Limb (tissue), 2 donors: ENCODE data around the gene STYX.
"Not testable (repeated sequence)": the region's sequence is repeated elsewhere in the genome, so short reads cannot be mapped to it uniquely, and the experiment has no call there.

ENCODE experiments used
- DNase-seq, 2 donors: peaks; one replicate each; pipeline ENCODE4 v3.0.0-alpha.2; 2016; ENCODE audit errors: extremely low spot score in 2 of 2

STYX gene

GRCh38 chr14:52724360-52724644 lies 5.7 kb upstream of the STYX start:
- DNase-seq: no peak

GRCh38 chr14:52727509-52727908 lies 2.5 kb upstream of the STYX start:
- DNase-seq: not testable (repeated sequence)

GRCh38 chr14:52729035-52729434 lies 931 bp upstream of the STYX start:
- not testable (repeated sequence) for DNase-seq

- DNase-seq: no peak
Observed at GRCh38 chr14:52729585-52729924, 411 bp upstream of the STYX start.

GRCh38 chr14:52730709-52731111 lies 744 bp downstream of the STYX start:
- DNase-seq: peak in 1 of 2 donors; percentile 24

- DNase-seq: no peak
Observed at GRCh38 chr14:52733824-52734223, 3.9 kb downstream of the STYX start.

GRCh38 chr14:52735921-52736489 lies 6.0 kb downstream of the STYX start:
- no peak for DNase-seq

- DNase-seq: no peak
Observed at GRCh38 chr14:52738409-52738808, 8.4 kb downstream of the STYX start.

GRCh38 chr14:52740751-52741150 lies 10.8 kb downstream of the STYX start:
- no peak for DNase-seq

- no peak for DNase-seq
Observed at GRCh38 chr14:52741865-52742264, 11.9 kb downstream of the STYX start.

GRCh38 chr14:52748647-52749292 lies 18.8 kb downstream of the STYX start:
- no peak for DNase-seq

- DNase-seq: no peak
Observed at GRCh38 chr14:52755607-52756316, 25.8 kb downstream of the STYX start.

- DNase-seq: no peak
Observed at GRCh38 chr14:52759145-52759544, 29.2 kb downstream of the STYX start.

GRCh38 chr14:52762923-52763322 lies 33.0 kb downstream of the STYX start:
- not testable (repeated sequence) for DNase-seq

GRCh38 chr14:52767058-52767833 lies 37.3 kb downstream of the STYX start:
- no peak for DNase-seq

- no peak for DNase-seq
Observed at GRCh38 chr14:52769887-52770286, 39.9 kb downstream of the STYX start.

GRCh38 chr14:52776816-52777215 lies 46.9 kb downstream of the STYX start:
- no peak for DNase-seq

- no peak for DNase-seq
Observed at GRCh38 chr14:52778702-52779101, 48.7 kb downstream of the STYX start.

GRCh38 chr14:52780893-52781292 lies 50.9 kb downstream of the STYX start:
- no peak for DNase-seq

GRCh38 chr14:52781629-52782028 lies 51.7 kb downstream of the STYX start:
- no peak for DNase-seq

- no peak for DNase-seq
Observed at GRCh38 chr14:52783206-52783605, 53.2 kb downstream of the STYX start.

GRCh38 chr14:52786887-52787286 lies 56.9 kb downstream of the STYX start:
- DNase-seq: no peak
